Cardiac atrium fibroblast (primary cell): Measurements from ENCODE around the gene SLC12A6. TPM values are rescaled to one million over a fixed set of nuclear protein-coding genes. Genes with fewer than 3 reads are reported as not detected.

Experiments
- total RNA-seq: library from RNA; depleted of rRNA; stranded (reverse); fragments of >200 nt; gene quantifications from 2 replicates; pipeline ENCODE4 v1.2.3, GENCODE V29; 2015

The SLC12A6 gene
- 7.8 and 9.9 TPM in 2 replicates for total RNA-seq

DNA sequence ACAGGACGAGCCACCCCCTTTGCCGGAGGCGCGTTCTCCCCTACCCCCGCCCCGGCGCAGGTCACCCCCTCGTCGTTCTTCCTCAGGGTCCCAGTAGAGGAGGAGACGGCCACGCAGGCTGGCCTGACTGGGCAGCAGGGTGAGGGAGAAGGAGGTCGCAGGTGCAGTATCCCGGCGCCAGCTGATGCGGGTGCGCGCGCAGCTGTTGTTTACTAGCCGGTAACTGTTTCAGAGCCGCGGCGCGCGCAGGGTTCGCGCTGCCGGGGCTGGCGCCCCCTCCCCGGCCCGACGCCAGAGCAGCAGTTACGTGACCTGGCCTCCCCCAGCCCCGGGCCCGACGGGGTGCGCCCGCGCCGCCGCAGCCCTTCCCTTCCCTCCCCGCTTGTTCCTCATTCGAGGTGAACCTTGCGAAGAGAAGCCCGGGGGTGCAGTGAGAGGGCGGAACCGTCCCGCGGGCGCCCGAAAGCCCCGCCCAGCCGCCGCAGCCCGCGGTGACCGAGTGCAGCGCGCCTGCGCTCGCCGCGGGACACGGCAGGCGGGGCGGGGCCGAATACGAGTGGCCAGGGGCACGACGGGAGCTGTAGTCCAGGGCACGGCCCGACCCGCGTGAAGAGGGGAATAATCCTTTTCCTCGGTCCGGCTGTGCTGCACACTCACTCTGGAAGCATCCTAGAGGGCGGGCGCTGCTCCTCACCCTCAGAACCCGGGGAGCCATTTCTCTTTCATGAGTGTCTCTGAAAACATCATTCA, at the start of gene SLC12A6:
Gene SLC12A6, minus strand, starts transcription at position 225 of the 750 bp plus-strand sequence. CDS start 1,101 bp downstream, outside the sequence.

DNA sequence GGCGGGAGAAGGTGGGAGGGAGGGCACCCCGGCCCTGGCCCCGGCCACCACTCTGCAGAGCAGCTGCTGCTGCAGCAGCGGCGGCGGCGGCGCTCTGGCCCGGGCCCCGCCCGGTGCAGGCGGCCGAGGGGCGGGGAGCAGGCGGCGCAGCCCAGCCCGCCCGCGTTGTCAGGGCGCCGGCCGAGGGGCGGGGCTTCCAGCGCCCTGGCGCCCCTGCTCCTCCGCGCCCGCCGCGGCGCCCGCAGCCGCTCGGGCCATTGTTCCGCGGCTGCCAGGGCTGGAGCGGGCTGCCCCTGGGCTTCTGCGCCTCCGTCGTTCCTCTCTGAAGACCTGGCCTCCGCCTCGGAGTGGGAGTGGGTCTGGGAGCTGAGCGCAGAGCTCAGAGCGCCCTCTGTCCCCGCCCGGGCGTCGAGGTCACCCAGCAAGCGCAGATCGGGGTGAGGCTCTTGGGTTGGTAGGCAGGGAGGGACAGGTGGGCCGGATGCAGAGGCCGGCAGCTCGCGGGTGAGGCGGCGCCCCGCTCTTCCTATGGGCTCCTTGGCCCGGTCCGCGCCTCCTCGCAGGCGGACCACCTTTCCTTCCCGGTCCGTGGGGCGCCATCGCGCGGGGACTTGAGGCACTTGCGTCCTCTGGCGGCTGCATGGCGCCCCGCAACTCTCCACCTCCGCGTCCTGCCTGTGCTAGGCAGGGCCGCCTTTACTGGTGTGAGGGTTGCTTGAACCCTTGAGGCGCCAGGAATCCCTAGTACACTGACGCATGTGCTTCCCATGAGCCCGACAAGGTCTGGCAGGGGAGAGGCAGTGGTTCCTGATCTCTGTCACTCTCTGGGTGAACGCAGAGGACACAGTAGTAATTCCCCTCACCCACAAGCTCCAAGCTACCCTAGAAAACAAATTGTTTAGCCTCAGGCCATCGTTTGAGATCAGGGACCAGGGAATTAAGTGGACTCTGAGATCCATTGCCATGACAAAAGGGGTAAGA, 29.8 kb upstream of the SLC12A6 start, which contains the start of gene LPCAT4:
Gene LPCAT4, minus strand, starts transcription at position 96 of the 981 bp plus-strand sequence. CDS start 96 bp downstream, outside the sequence.

DNA sequence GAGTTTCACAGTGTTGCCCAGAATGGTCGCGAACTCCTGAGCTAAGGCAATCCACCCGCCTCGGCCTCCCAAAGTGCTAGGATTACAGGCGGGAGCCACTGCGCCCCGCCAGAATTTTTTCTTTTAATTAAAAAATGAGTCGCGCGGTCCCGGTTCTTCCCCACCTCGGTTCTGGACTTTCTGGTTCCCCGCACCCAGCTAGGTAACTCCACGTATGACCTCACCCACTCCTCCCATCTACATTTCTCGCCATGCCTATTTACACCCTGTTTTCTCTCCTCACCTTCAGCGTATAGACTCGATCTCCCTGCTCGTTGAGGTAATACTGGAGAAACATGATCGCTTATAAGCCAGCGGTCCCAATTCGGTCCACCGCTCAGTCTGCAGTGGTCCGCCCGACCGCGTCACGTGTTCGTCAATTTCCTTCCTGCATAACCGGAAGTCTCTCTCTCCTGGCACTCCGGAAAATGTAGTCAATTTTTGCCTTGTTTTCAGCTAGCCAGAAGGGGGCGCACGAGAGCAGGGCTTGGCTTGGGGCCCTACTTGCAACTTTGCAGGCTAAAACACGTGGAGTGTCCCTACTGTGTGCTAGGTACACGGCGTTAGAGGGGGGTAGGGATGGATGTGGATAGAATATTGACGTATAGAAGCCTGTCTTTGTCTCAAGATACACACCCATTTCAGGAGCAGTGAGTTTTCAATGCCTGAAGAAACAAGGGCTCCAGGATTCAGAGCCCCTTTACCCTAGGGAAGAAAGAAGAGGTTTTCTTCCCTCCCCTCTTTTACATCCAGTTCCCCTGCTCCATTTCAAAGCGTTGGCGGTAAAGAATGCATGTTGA, 5.4 kb upstream of the SLC12A6 start, which contains the start of the genes NOP10 and NUTM1:
Gene NOP10, minus strand, starts transcription at position 400 of the 839 bp plus-strand sequence. Its CDS starts 63 bp downstream, at position 337.
Gene NUTM1, plus strand, starts transcription at position 579 of the 839 bp plus-strand sequence. CDS start 382 bp downstream, outside the sequence.

DNA sequence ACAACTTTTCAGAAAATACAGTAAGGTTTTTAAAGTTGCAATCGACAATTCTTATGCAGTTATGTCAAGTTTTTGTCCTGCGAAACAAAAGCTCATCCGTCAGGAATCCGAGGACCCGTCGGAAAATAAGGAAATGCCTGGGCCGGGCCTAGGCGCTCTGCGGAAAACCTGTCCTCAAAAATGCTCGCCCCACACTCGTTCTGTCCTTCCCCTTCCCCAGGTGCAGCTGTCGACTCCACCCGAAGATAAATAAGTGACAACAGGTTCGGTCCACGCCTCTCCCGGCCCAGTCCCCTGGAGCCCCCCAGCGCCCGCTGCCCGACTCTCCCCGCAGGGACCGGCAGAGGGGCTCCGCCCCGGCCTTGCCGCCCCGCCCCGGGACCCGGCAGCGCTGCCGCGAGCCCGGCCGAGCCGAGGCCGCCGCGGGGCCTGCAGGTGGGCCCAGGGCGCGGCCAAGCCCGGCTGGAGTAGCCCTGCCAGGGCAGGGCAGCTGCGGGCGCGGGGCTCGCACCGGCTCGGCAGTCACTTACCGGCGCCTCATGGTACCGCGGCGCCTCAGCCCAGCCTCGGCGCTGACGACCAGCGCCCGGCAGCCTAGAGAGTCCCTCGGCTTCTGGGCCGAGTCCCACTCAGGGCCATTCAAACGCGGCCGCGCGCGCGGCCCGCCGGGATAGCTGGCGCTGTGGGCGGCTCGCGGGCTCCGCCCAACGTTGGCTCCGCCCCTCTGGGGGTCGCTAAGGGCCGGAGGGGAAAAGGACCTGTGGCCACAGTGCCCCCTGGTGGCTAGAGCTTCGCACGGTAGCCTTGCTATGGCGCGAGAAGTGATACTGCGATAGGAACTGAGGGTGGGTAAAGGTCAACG, 127.9 kb downstream of the SLC12A6 start, which contains the start of gene KATNBL1:
Gene KATNBL1, minus strand, starts transcription at position 676 of the 862 bp plus-strand sequence. CDS start 46,420 bp downstream, outside the sequence.

Other genes with a start within 250 kb of the SLC12A6 start
- gene EMC7, start 235.9 kb downstream of the SLC12A6 start, total RNA-seq = 43.0 and 68.5 TPM in 2 replicates
- 1.4 and 1.9 TPM in 2 replicates for gene PGBD4, start 235.7 kb downstream of the SLC12A6 start, total RNA-seq
- gene KATNBL1, start 127.7 kb downstream of the SLC12A6 start, total RNA-seq = 33.2 and 36.0 TPM in 2 replicates
- gene EMC4, start 112.8 kb downstream of the SLC12A6 start, total RNA-seq = 166 and 184 TPM in 2 replicates
- 227 and 279 TPM in 2 replicates for gene NOP10, start 5.4 kb upstream of the SLC12A6 start, total RNA-seq
- gene NUTM1, start 5.5 kb upstream of the SLC12A6 start, total RNA-seq = not detected in 2 replicates
- gene LPCAT4, start 29.4 kb upstream of the SLC12A6 start, total RNA-seq = 10.7 and 12.8 TPM in 2 replicates
- gene GOLGA8A, start 100.0 kb upstream of the SLC12A6 start, total RNA-seq = 13.1 and 14.3 TPM in 2 replicates
- 1.6 and 22.2 TPM in 2 replicates for gene GOLGA8B, start 245.9 kb upstream of the SLC12A6 start, total RNA-seq